GM21528 (cell line): Measurements from ENCODE around the gene ZNF785.

ENCODE experiments used
- ATAC-seq: cut with Tn5 transposase; IDR thresholded peaks from one replicate; pipeline ENCODE4 v1.9.1; 2021; ENCODE audit warnings: mild to moderate bottlenecking, moderate library complexity; ENCODE audit not compliant: unreplicated experiment, low FRiP score

Gene ZNF785

GRCh38 chr16:30567160-30567990 is 18.1 kb downstream of the ZNF785 start:
- no peak for ATAC-seq

GRCh38 chr16:30566531-30566930 is 19.0 kb downstream of the ZNF785 start:
- ATAC-seq, result no peak

- ATAC-seq, result no peak
Measured at GRCh38 chr16:30565984-30566383, 19.5 kb downstream of the ZNF785 start.

- no peak for ATAC-seq
Measured at GRCh38 chr16:30565526-30565925, 20.0 kb downstream of the ZNF785 start.

- no peak for ATAC-seq
Measured at GRCh38 chr16:30562021-30562420, 23.5 kb downstream of the ZNF785 start.

GRCh38 chr16:30561089-30561816 is 24.2 kb downstream of the ZNF785 start:
- no peak for ATAC-seq

GRCh38 chr16:30559690-30560089 is 25.8 kb downstream of the ZNF785 start:
- no peak for ATAC-seq

- no peak for ATAC-seq
Measured at GRCh38 chr16:30558789-30559377, 26.6 kb downstream of the ZNF785 start.

- peak; percentile 86 for ATAC-seq
Measured at GRCh38 chr16:30557957-30558788, 27.3 kb downstream of the ZNF785 start, which contains the start of gene ZNF764. TSS of gene ZNF764 (minus strand) at chr16:30558374. CDS start at chr16:30558182, 192 bp downstream.

GRCh38 chr16:30557707-30557956 is 27.9 kb downstream of the ZNF785 start:
- ATAC-seq, result peak; percentile 23

- no peak for ATAC-seq
Measured at GRCh38 chr16:30556125-30556473, 29.4 kb downstream of the ZNF785 start.

GRCh38 chr16:30555315-30556124 is 30.0 kb downstream of the ZNF785 start:
- ATAC-seq, result no peak

GRCh38 chr16:30554557-30555314 is 30.8 kb downstream of the ZNF785 start:
- ATAC-seq, result no peak

- ATAC-seq, result no peak
Measured at GRCh38 chr16:30553393-30553899, 32.1 kb downstream of the ZNF785 start.

GRCh38 chr16:30552956-30553355 is 32.5 kb downstream of the ZNF785 start:
- ATAC-seq, result no peak

- no peak for ATAC-seq
Measured at GRCh38 chr16:30551781-30552180, 33.7 kb downstream of the ZNF785 start.

GRCh38 chr16:30548416-30549253 is 36.9 kb downstream of the ZNF785 start:
- ATAC-seq, result no peak

GRCh38 chr16:30546115-30546514 is 39.4 kb downstream of the ZNF785 start:
- ATAC-seq, result no peak
